D341Med (cell line): ENCODE results near the gene MBOAT1.
"Not testable (repeated sequence)": the region's sequence is repeated elsewhere in the genome, so short reads cannot be mapped to it uniquely, and the experiment has no call there.

Experiments
- DNase-seq: peaks from one replicate; pipeline ENCODE4 v3.0.0; 2012; ENCODE audit warnings: low spot score

Gene MBOAT1

DNA sequence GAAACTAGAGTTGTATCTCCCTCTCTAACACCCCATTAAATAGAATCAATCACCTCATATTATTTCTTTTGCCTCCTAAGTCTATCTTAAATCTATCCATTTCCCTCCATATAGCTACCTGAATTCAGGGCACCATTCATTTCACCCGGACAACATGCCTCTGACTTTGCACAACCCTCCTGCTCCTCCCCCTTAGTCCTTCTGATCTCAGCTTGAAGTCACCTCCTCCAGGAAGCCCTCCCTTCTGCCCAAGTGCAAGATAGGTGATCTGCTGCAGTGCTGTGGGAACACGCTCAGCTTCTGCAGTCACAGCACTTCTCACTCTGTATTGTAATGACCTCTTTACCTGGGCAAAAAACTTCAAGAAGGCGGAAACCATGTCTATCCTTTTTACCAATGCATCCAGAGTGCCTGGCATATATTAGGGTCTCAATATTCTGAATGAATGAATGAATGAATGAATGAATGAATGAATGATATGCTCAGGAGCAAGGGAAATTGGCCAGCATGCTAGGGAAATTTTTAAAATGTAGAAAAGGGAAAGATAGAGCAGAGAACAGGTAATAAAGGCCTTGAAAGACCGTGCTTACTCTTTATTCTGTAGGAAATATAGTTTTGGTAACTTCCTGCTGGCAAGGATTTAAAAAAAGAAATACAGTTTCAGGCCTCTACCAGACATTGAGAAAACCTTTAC is 41.7 kb downstream of the MBOAT1 start:
- DNase-seq: no peak

DNA sequence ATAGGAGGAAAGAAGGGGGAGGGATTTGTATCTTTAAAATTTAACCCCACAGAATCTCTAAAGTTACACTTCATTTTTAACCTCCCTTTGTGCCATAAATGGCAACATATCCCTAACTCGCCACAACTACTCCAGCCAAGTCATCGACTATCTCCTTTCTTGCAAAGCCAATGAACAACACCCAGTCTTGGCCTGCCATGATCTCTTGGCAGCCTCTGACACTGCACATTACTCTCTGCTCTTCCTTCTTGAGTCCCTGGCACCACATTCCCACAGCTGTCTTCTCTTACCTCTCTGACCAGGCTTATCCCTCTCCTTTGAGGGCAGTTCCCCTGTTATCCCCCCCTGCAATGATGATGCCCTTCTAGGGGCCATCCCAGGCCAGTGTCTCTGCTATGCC is 42.5 kb downstream of the MBOAT1 start:
- DNase-seq: no peak

DNA sequence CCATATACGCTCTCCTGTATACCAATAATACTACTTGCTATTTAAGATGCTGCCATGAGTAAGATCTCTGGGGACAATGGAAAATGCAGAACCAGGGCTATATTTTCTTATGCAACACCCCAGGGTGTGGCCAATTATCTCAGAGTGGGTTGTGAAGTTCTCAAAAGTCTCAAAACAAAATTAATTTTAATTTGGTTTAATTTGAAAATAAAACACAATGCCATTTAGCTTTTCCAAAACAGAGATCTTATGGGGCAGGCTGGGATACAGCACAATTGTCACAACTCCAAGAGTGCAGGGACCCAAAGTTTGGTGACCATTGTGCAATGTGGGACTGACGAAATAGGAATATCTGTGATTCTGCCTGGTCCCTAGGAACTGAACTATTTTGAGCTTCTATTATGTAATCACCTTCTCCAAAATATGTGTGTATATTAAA is 43.1 kb downstream of the MBOAT1 start:
- no peak for DNase-seq

DNA sequence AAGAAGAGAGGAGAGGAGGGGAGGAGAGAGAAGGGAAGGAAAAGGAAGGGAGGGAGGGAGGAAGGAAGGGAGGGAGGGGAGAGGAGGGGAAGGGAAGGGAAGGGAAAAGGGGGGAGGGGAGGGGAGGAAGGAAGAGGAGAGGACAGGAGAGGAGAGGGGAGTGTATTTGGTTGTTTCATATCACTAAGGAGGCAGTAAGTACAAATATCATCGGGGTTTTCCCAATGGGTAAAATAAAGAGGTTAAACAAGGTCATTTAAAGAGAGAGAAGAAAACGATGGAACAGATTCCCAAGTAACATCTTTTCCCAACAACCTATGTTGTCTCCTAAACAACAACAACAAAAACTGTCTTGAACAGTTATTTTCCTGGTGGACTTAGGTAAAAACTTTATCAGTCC is 43.6 kb downstream of the MBOAT1 start:
- no peak for DNase-seq

DNA sequence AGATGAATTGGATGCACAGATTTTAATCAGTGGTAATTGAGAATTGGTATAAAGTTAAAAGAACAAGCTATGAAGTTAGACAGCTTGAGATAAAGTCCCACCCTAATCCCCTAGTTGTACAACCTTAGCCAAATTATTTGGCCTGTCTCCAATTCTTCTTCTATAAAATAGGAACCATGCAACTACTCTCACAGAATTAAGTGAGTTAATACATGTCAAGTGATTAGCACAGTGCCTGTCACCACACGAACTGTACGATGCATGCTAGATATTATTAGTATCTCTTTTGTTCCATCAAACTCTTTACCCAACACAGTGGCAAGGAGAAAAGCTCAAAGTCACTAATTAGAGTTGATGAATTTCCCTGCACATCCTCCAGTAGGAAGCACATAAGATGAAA is 44.7 kb downstream of the MBOAT1 start:
- no peak for DNase-seq

DNA sequence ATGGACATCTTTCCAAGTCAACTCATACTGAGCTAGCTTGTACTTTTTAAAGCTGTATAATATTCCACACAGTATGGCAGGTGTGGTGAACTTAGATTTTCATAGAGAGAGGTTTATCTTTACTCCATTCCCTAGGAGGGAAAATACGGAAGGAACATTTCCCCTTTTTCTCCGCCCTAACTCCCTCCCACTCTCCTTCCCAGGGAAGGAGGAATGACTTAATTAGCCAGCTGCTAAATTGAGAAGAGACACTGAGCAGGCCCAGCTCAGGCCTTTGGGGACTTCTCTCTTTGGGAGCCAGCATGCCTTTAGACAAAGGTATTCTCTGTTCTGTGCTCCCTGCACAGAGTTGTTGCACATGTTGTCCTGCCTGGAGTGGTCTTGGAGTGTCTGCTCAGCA is 46.1 kb downstream of the MBOAT1 start:
- DNase-seq: no peak

DNA sequence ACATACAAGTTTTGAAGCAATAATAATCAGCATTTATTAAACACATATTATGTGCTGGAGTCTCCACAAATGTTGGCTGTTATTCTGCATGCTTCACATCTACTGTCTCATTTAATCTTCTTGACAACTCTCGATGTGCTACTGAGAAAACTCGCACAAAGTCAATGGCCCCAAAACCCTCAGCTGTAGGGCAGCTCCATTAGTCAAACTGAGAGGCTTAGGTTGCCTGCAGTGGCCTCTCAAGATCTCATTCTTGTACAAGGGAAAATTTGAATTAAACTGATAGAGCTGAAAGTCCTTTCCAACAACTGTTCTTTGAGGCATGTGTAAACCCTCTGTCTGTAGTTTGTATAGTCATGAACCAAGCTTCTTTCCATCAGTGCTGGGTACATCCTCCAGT is 49.8 kb downstream of the MBOAT1 start:
- DNase-seq: no peak

DNA sequence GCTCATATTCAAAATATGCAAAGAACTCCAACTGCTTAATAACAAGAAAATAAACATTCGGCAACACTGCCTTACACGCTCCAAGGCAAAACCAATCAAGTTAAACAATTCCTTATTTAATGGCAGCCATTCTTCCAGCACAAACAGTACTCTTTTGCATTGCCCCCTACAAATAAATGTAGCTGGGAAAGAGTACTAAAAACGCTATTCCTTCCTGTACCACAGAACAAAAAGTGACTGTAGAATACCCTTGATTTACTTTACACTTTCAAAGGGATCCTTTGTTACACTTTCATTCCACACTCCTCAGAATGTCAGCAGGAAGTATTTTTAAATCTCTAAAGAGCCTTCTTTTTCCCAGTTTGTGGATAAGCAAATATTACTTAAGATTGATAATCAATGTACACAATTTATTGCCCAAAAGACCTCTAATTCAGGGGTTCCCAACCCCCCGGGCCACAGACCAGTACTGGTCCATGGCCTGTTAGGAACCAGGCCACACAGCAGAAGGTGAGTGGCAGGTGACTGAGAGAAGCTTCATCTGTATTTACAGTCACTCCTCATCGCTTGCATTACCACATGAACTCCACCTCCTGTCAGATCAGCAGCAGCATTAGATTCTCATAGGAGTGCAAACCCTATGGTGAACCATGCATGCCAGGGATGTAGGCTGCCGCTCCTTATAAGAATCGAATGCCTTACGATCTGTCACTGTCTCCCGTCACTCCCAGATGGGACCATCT is 51.6 kb downstream of the MBOAT1 start:
- no peak for DNase-seq

DNA sequence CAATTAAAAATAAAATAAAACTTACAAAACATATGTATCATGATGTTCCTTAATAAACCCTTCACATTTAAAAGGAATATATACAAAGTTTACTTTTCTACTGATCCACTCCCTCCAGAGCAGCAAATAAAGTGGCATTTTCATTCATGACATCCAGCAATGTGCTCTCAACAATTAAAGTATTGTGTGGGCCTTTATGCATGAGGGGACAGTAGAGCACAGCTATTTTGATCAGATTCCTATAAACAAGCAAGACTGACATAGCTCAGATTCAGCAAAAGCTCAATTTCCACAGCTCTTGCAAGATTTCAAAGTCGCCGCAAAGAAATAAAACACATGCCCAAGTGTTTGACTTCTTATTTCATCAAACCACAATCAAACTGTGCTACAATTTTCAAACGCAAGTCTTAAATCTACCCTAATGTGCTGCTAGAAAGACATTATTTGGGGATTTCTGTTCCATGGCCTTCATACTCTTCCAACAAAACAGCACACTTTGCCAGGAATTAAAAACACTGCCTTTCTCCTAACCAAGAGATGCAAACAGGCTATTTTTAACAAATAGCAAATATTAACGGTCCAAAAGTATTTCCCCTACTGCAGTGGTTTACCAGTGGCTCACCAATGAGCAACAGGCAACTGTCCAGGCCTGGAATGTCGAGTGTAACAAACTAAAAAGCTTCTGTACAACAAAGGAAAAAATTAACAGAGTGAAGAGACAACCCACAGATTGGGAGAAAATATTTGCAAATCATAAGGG is 52.3 kb downstream of the MBOAT1 start:
- no peak for DNase-seq

DNA sequence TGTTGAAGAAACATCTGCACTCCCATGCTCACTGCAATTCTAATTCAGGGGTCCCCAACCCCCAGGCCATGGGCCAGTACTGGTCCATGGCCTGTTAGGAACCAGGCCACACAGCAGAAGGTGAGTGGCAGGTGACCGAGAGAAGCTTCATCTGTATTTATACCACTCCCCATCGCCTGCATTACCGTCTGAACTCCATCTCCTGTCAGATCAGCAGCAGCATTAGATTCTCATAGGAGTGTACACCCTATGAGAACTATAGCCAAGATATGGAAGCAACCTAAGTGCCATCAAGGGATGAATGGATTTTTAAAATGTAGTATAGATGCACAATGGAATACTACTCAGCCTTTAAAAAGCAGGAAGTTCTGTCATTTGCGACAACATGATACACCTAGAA is 53.2 kb downstream of the MBOAT1 start:
- no peak for DNase-seq

DNA sequence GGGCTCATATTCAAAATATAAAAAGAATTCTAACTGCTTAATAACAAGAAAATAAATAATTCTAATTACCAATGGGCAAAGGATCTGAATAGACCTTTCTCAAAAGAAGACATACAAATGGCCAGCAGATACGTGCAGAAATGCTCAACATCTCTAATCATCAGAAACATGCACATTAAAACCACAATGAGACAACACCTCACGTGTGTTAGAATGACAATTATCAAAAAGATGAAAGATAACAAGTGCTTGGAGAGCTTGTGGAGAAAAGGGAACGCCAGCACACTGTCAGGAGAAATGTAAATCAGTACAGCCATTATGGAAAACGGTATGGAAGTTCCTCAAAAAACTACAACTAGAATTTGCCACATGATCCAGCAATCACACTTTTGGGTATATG is 53.6 kb downstream of the MBOAT1 start:
- no peak for DNase-seq

DNA sequence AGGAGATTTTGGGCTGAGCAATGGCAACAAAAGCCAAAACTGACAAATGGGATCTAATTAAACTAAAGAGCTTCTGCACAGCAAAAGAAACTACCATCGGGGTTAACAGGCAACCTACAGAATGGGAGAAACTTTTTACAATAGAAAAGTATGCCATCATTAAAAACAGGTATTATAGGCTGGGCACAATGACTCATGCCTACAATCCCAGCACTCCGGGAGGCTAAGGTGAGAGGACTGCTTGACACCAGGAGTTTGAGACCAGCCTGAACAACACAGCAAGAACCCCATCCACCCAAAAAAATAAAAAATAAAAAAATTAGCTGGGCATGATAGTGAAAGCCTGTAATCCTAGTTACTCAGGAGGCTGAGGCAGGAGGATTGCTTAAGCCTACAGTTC is 55.4 kb downstream of the MBOAT1 start:
- DNase-seq: no peak

DNA sequence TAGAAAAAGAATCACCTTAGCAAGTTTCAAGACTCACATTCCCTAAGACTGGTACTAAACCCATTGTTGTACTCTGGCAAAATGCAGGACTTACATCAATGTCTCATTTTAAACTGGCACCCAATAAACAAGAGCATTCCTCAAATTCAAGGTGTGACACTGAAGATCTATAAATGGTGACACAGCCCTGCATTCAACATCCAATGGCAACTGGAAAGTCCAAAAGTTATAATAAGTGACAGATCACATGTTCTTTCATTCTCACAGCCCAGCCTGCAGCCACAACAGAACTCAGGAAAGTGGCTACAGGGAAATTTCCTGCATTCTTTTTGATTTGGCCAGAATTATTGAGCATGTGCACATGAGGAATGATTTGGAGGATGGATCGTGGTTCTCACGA is 57.5 kb downstream of the MBOAT1 start:
- no peak for DNase-seq

DNA sequence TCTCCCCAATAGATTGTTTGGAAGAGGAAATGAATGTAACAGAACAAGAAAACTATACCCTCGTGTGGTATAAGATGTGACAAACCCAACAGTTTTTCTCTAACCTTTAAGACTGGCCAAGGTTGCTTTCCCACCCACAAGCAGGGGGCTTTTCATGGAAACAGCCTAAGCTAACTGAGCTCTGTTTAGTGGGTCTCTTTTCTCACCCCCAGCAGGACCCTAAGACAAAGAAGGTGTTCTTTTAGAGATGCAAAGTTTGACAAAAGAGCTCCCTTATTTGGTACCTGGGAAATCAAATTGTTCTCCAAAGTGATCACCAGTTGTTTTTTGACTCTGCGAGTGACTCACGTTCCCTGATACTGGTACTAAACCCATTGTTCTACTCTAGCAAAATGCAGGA is 59.1 kb downstream of the MBOAT1 start:
- DNase-seq: no peak

DNA sequence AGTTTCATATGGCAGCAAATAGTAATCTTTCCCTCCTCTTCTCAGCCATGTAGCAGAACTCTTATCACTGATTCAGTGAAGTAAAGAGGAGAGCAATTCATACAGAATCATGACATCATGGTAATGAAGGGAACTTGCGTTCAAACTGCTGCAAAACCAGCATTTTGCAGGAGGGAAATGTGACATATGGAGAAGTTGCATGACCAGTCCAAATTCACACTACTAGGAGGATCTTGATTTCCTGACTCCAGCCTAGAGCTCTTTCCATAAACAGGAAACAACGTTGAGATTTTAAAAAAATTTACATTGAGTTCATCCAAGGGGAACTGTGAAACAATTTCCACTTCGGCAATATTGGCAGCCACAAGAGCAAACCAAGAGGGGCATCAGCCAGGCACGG is 63.8 kb downstream of the MBOAT1 start:
- no peak for DNase-seq

DNA sequence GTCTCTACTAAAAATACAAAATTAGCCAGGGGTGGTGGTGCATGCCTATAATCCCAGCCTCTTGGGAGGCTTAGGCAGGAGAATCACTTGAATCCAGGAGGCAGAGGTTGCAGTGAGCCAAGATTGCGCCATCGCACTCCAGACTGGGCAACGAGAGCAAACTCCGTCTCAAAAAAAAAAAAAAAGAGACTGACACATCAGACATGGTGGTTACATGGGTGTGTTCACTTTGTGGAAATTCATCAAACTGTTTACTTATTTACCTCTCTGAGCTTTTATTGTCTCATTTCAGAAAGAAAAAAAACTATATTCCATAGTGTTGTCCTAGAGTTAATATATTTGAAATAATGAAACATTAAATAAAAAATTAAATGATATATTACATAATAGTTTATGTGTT is 64.8 kb downstream of the MBOAT1 start:
- DNase-seq: no peak

DNA sequence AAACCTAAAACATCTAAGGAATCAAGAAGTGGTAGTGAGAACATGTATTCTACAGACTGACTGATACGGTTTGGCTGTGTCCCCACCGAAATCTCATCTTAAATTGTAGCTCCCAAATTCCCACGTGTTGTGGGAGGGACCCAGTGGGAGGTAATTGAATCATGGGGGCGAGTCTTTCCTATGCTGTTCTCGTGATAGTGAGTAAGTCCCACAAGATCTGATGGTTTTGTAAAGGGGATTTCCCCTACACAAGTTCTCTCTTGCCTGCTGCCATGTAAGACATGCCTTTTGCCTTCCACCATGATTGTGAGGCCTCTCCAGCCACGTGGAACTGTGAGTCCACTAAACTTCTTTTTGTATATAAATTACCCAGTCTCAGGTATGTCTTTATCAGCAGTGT is 65.4 kb downstream of the MBOAT1 start:
- DNase-seq: not testable (repeated sequence)

DNA sequence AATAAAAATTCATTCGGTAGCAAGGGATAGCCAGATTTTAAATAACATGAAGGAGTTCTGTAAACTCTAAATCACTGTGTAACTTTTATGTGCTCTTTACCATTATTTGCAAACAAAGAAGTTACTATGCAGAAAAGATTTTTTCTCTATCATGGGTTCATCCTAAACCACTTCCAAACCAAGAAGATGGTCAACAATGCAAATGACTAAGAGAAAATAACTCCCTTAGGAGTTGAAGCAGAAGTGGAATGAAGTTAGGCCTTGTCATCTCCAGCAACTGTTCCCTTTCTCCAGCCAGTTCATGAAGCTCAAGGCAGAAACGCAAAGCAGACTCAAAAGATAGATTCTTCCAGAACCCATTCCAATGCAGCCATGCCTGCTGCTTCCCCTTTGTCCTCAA is 66.0 kb downstream of the MBOAT1 start:
- DNase-seq: no peak

DNA sequence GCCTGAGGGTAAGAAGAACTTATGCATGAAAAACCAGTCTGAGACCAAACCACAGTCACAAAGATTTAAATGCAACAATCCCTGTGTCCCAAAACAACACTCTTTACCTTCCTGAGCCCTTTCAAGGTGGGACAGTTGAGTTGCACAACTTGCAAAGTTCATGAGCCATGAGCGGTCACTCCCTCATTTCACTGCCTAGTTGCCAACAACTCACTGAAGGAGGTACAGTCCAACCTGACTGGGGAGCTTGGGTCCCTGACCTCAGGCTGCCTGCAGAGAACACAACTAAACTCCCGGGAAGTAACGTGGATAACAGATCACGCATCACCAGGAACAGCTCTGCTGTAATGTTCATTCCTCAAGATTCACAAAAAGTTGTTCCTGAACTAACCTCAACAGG is 69.4 kb downstream of the MBOAT1 start:
- no peak for DNase-seq

DNA sequence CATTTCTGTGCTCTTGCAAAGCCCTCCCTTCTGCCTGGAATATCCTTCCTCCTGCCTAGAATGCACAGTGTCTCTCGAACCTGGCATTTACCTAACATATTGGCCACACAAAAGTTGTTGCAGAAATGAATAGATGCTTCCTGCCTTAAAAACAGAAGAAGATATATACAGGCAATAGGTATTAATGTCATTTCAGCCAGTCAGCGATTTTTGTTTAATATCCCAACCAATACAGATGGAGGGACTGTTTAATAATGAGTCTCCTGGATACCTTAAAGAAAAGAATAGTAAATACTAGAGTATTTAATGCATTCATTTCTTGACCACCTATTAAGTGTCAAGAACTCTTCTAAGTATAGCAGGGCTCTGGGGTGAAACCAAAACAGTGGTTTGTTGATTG is 70.3 kb downstream of the MBOAT1 start:
- no peak for DNase-seq

DNA sequence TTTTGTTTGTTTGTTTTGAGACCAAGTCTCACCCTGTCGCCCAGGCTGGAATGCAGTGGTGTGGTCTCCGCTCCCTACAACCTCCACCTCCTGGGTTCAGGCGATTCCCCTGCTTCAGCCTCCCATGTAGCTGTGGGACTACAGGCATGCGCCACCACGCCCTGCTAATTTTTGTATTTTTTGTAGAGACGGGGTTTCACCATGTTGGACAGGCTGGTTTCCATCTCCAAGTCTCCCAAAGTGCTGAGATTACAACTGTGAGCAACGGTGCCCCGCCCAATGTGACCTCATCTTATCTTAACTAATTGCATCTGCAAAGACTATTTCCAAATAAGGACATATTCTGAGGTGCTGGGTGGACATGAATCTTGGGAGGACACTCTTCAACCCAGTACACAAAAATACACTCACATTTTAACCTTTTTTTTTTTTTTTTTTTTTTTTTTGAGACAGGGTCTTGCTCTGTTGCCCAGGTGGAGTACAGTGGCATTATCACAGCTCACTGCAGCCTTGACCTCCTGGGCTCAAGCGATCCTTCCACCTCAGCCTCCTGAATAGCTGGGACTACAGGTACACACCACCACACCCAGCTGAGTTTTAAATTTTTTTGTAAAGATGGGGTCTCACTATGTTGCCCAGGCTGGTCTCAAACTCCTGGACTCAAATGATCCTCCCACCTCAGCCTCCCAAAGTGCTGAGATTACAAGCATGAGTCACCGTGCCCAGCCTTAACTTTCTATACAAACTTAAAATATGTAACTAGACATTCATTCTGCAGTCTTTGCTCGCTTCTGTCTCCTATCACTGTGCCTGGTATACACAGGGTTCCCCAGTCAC is 72.9 kb downstream of the MBOAT1 start:
- DNase-seq: not testable (repeated sequence)

DNA sequence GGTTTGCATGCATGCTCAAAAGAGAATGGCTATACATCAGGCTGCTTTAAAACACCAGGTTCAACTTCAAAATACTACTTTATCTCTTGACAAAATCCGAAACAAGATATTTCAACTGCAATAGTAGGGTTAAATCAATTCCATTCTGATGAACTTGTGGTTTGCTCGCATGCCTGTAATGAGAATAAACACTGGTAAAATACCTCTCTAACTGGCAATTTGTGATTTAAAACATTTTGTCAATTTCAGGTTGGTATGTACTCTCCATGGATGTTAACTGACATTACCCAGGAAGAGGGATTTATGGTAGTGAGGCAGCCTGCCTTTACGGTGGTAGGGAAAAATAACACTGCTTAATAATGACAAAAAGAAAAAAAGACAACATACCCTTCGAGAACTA is 74.4 kb downstream of the MBOAT1 start:
- no peak for DNase-seq
